Spinal cord (tissue), 10 donors: ENCODE data around the gene PGA4. TPM values are rescaled to one million over a fixed set of nuclear protein-coding genes. Genes with fewer than 3 reads are reported as not detected.

Source experiments
- DNase-seq, 6 donors: peaks; one replicate each; pipeline versions ENCODE4 v3.0.0 to v3.0.0-alpha.2; 2013 to 2015; ENCODE audit warnings: low spot score in 6 of 6, low read depth in 4 of 6
- H3K27ac ChIP-seq: one replicate; pipeline ENCODE4 v1.5.1; 2013; ENCODE audit warnings: low read depth, low read length, control low read depth
- H3K27me3 ChIP-seq: one replicate; pipeline ENCODE4 v1.6.1; 2013; ENCODE audit warnings: low read length; ENCODE audit not compliant: control insufficient read depth, insufficient read depth
- H3K36me3 ChIP-seq: one replicate; pipeline ENCODE4 v1.6.1; 2013; ENCODE audit warnings: low read length; ENCODE audit not compliant: control insufficient read depth, insufficient read depth
- H3K4me1 ChIP-seq: one replicate; pipeline ENCODE4 v1.6.1; 2013; ENCODE audit warnings: low read length; ENCODE audit not compliant: control insufficient read depth, insufficient read depth
- H3K4me3 ChIP-seq: one replicate; pipeline ENCODE4 v1.5.1; 2013; ENCODE audit warnings: low read depth, low read length, control low read depth
- H3K9me3 ChIP-seq: one replicate; pipeline ENCODE4 v1.6.1; 2013; ENCODE audit warnings: low read length; ENCODE audit not compliant: control insufficient read depth, insufficient read depth
- WGBS: methylation state at CpG from one replicate; pipeline ENCODE4 v1.1.5; 2013; ENCODE audit warnings: missing lambda C conversion rate; ENCODE audit not compliant: insufficient coverage; 5-methylcytosine and 5-hydroxymethylcytosine counted together
- polyA plus RNA-seq, 2 donors: library from polyadenylated mRNA; unstranded; fragments of 120-200 nt; gene quantifications; one replicate each; pipeline ENCODE4 v1.2.1, GENCODE V29; 2013; ENCODE audit not compliant: insufficient read length in 2 of 2
- total RNA-seq, 2 donors: library from RNA; depleted of rRNA in 1 of 2; stranded (reverse); fragments of 120-200 nt in 1 of 2; fragments of >200 nt in 1 of 2; gene quantifications; one replicate each; pipeline versions ENCODE4 v1.2.3 to v1.2.4, GENCODE V29; 2013 to 2014
- donor health status: healthy.

PGA4 gene
- total and polyA plus RNA-seq, 4 donors = 0.39 to 1.8 (median 0.99) TPM; not detected in 1

- Histone ChIP-seq H3K9me3 (no peaks in the 10 kb centered on the region), H3K36me3 (no peaks in the 10 kb centered on the region), H3K4me1 (no peaks in the 10 kb centered on the region), H3K27me3 (no peaks in the 10 kb centered on the region), H3K4me3 (no peak overlapping the region), H3K27ac (no peak overlapping the region)
- no peak for DNase-seq
- WGBS = 94% methylated on average over 6 of the region's 8 CpGs
These were observed 35.6 kb upstream of the PGA4 start for GRCh38 chr11:61186504-61186903.

DNA sequence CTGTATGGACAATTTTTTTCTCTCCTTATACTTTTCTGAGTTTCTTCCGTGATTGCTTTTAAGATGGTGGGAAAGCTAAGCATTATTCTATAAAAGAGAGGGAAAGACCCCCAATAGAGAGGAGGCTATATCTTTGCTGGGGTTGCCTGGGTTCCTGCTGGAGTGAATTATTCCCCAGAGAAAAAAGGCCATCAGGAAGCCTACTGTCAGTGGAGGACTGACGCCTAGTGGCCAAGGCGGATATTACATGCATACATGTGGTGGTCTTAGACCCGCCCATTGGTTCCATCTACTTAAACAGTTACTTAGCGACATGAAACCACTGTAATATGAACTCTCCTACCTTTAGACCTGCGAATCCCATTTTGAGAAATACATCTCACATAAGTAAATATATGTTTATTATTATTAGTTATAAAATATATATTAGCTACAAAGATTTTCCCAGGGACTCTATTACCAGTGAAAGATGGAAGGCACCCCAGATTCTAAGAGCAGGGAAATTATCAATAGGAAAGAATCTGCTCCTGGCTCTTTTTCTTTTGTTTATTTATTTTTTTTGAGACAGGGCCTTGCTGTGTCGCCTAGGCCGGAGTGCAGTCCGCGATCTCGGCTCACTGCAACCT lies 34.5 kb upstream of the PGA4 start:
- Histone ChIP-seq H3K4me3 (no peak overlapping the region), H3K9me3 (no peaks in the 10 kb centered on the region), H3K36me3 (no peaks in the 10 kb centered on the region), H3K27me3 (no peaks in the 10 kb centered on the region), H3K4me1 (no peaks in the 10 kb centered on the region), H3K27ac (no peak overlapping the region)
- 73% methylated on average over 6 of the region's 11 CpGs for WGBS
- peak; percentile 31 to 93 (median 59) for DNase-seq

DNA sequence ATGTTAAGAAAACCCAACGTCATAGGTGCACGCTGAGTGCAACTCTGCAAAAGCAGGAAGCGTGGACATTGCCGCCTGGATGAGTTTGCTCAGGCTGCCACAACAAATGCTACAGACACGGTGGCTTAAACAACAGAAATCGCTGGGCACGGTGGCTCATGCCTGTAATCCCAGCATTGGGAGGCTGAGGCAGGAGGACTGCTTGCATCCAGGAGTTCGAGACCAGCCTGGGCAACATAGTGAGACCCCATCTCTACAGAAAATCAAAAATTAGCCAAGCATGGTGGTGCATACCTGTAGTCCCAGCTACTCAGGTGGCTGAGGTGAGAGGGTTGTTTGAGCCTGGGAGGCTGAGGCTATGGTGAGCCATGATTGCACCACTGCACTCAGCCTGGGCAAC lies 32.2 kb upstream of the PGA4 start:
- Histone ChIP-seq H3K27ac (no peak overlapping the region), H3K4me1 (no peaks in the 10 kb centered on the region), H3K36me3 (no peaks in the 10 kb centered on the region), H3K27me3 (no peaks in the 10 kb centered on the region), H3K9me3 (no peaks in the 10 kb centered on the region), H3K4me3 (no peak overlapping the region)
- no peak for DNase-seq
- WGBS = 82% methylated on average over 7 of the region's 8 CpGs

- WGBS = 26% methylated on average over 7 of the region's 12 CpGs
- no peaks in the 10 kb centered on the region for H3K4me1 ChIP-seq
- H3K4me3 ChIP-seq = no peak overlapping the region
- H3K27me3 ChIP-seq = no peaks in the 10 kb centered on the region
- no peaks in the 10 kb centered on the region for H3K36me3 ChIP-seq
- DNase-seq = no peak
- no peak overlapping the region for H3K27ac ChIP-seq
- H3K9me3 ChIP-seq = no peaks in the 10 kb centered on the region
These were observed 28.6 kb upstream of the PGA4 start for GRCh38 chr11:61193596-61193995.

- H3K36me3 ChIP-seq = no peaks in the 10 kb centered on the region
- DNase-seq = no peak
- no peaks in the 10 kb centered on the region for H3K4me1 ChIP-seq
- 84% methylated on average over 7 of the region's 12 CpGs for WGBS
- no peaks in the 10 kb centered on the region for H3K9me3 ChIP-seq
- no peaks in the 10 kb centered on the region for H3K27me3 ChIP-seq
- H3K4me3 ChIP-seq = no peak overlapping the region
- H3K27ac ChIP-seq = no peak overlapping the region
These were observed 27.9 kb upstream of the PGA4 start for GRCh38 chr11:61194169-61194671.

- DNase-seq = no peak
- Histone ChIP-seq H3K36me3 (no peaks in the 10 kb centered on the region), H3K4me3 (no peak overlapping the region), H3K27ac (no peak overlapping the region), H3K27me3 (no peaks in the 10 kb centered on the region), H3K9me3 (no peaks in the 10 kb centered on the region), H3K4me1 (no peaks in the 10 kb centered on the region)
- WGBS = 81% methylated on average over 7 of the region's 7 CpGs
These were observed 27.0 kb upstream of the PGA4 start for GRCh38 chr11:61194981-61195695.

DNA sequence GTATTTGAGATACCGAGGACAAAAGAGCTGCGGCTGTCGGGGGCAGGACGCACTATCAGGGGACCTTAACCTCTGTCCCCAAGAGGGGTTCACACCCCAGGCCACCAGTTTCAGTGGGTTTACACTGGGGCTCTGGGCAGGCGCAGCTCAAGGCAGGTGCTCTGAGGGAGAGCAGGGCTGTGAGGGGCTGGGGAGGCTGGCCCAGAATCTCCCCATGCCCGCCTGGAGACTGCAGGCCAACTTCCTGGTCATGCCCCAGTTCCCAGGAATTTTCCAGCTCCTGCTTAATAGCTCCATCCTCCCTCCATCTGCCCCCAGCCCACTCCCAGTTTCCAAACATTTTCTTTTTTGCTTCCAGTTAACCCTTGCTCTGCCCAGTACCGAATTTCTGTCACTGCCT lies 26.4 kb upstream of the PGA4 start:
- H3K4me1 ChIP-seq = no peaks in the 10 kb centered on the region
- H3K27me3 ChIP-seq = no peaks in the 10 kb centered on the region
- no peak overlapping the region for H3K4me3 ChIP-seq
- H3K27ac ChIP-seq = no peak overlapping the region
- no peaks in the 10 kb centered on the region for H3K36me3 ChIP-seq
- WGBS = 86% methylated on average over 6 of the region's 7 CpGs
- DNase-seq = no peak
- H3K9me3 ChIP-seq = no peaks in the 10 kb centered on the region

DNA sequence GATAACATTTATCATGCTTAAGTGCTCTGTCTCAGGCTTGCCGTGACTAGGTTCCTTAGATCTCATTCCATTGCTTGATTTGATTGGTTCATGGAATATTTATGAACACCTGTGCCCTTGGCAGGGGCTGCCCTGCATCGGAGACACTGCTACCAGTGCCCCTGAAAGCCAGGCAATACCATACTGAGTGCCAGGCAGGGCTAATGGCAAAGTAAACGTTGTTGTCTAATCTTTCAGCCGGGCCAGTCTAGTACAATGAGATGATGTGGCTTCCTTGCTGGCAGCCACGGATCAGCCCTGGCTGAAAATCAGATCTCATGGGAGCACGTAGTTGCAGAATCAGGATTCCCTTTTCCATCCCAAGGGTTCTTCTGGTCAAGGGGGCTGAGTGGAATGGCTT lies 23.8 kb upstream of the PGA4 start:
- peak in 2 of 6 donors; percentile 11 to 38 for DNase-seq
- WGBS = 45% methylated on average over 3 of the region's 6 CpGs

GRCh38 chr11:61198948-61199523 lies 23.1 kb upstream of the PGA4 start:
- no peak for DNase-seq
- Histone ChIP-seq H3K4me1 (no peaks in the 10 kb centered on the region), H3K36me3 (no peaks in the 10 kb centered on the region), H3K9me3 (no peaks in the 10 kb centered on the region), H3K4me3 (no peak overlapping the region), H3K27me3 (no peaks in the 10 kb centered on the region), H3K27ac (no peak overlapping the region)
- 93% methylated on average over 2 of the region's 4 CpGs for WGBS

More for the DNA sequence above, 23.8 kb upstream of the PGA4 start:
- H3K4me3 ChIP-seq = no peak overlapping the region
- no peaks in the 10 kb centered on the region for H3K9me3 ChIP-seq
- no peaks in the 10 kb centered on the region for H3K27me3 ChIP-seq
- H3K36me3 ChIP-seq = no peaks in the 10 kb centered on the region
- H3K4me1 ChIP-seq = no peaks in the 10 kb centered on the region
- no peak overlapping the region for H3K27ac ChIP-seq
